ENCODE data around the gene NPTX2.

NPTX2 gene

DNA sequence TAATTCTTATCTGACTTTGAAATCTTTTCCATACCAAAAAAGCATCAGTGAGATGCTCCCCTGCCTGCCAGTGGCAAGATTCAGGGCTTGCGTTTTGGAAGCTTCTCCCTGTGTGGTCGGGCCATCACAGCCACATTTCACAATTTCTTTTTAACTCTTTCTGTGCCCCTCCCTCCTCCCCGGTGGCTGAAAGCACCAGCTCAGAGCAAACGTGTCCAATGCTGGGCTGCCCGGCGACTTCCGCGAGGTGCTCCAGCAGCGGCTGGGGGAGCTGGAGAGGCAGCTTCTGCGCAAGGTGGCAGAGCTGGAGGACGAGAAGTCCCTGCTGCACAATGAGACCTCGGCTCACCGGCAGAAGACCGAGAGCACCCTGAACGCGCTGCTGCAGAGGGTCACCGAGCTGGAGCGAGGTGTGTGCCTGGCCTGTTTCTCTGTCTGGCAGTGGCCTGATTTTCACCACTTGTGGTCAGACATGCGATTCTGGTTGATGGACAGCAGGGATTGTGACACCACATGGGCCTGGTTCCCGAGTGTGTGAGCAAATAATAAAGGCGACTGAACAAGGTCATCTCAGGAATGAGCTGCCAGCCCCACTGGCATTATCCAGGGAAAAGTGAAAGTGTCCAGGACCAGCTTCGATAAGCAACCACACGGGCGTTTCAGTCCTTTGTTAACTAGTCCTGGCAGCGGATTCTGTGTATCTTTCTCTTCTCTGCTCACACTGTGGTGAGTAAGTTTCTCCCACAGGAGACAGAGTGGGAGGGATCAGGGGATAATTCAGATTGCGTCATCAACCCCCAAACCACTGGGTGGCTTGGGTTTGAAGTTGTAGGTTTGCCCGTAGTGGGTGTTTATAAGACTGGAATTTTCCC, 2.6 kb downstream of the NPTX2 start:
- DNase-seq (ENCODE audit: low read depth): peak; percentile 7

DNA sequence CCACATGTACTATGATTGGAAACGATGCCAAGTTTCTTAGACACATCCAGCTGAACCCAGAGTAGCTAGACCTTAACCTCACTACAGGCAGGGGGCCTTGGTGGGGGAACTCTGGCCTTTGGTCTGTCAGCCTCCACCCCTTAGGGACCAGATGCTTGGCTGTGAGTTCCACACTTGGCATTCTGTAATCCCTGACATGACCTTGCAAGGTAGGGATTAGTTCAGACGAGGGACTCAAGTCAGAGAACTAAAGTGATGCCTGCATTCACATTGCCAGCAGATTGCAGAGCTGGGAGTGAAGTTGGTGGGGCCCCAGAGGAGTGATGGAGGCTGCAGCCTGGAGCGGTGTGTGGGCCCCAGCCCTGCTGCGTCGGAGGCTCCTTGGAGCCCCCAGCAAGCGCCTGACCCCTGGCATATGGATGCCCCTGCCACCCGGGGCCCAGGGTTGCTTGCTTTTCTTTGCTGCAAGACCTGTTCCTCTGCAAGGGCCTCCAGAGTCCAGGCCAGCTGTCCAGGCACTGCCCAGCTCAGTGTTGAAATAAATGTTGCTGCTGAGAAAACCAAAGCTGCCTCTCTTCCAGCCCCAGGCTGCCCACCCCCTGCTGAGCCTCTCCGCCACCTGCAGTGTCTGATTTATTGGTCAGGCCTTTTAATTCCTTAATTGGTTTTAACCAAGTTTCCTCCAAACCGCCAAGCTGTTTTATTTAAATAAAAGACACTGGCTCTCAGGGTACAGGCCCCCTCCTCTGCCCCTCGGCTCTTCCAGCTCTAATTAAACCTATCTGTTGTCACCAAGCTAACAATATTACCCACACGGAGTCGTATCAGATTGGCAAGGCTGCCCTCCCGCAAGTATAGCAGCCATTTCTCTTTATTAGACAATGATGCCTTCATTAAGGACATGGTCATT, 4.7 kb downstream of the NPTX2 start:
- DNase-seq (ENCODE audit: low read depth): no peak

DNA sequence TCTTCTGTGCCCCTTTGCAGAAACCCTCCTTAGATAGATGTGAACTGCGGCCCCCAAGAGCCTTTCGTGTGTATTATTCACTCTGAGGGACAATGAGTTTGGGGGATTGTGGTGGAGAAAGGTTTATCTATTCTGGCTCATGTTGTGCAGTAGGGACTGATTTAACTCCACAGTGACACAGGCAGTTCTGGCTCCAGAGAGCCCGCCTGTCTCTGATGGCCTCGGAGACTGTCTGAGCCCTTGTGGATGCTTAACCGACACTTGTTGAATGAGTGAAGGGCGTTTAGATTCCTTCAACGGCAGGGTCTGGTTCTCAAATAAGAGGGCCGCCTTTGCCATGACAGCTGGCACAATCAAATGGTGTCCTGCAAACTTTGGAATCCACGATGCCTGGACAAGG, 5.8 kb downstream of the NPTX2 start:
- DNase-seq (ENCODE audit: low read depth): no peak

DNA sequence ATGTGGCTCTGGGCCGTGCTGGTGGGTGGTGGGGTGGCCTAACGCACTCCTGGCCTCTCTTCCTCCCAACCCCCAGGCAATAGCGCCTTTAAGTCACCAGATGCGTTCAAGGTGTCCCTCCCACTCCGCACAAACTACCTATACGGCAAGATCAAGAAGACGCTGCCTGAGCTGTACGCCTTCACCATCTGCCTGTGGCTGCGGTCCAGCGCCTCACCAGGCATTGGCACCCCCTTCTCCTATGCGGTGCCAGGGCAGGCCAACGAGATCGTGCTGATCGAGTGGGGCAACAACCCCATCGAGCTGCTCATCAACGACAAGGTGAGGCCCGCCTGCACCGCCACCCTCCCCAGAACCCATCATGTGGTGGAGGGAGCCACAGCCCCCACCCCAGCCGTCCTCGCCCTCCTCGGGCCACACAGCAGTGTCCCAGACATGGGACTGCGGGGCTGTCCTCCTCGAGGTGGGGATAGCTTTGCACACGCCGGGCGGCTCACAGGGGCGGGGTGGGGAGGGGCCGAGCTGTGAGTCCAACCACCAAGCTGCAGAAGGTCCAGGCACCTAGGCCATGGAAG, 7.8 kb downstream of the NPTX2 start:
- DNase-seq (ENCODE audit: low read depth): no peak

DNA sequence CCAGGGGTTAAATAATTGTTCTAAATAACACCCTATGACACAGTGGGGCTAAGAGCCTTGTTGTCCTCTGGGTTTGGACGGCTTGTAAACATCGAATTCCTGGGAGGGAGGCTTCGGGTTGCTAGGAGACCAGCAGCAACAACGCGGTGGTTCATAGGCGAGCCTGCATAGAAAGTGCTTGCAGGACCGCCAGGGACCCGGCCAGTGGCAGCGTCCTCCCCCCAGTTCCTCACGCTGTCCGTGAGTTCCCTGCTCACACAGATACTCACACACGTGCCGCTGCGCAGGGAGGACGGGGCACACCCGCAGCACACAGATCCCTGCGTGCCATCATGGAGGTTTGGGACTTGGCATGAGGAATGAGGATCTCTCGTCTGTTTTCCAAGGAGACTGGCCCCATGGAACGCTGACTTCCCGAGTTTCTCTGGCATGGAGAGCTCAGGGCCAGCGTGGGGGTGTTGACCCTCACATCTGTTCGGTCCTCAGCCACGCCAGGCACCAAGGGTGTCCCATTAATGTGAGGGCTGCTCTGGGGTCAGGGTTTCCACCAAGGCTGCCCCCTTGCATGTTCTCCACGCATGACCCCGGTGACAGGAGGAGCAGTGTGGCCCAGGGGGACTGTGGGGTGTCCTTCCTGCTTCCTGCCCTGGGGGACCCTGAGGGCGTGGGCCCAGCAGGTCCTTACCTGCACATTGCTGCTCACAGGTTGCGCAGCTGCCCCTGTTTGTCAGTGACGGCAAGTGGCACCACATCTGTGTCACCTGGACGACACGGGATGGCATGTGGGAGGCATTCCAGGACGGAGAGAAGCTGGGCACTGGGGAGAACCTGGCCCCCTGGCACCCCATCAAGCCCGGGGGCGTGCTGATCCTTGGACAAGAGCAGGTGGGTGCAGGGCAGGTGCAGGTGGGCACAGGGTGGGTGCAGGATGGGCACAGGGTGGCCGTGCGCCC, 9.7 kb downstream of the NPTX2 start:
- DNase-seq (ENCODE audit: low read depth): no peak

DNA sequence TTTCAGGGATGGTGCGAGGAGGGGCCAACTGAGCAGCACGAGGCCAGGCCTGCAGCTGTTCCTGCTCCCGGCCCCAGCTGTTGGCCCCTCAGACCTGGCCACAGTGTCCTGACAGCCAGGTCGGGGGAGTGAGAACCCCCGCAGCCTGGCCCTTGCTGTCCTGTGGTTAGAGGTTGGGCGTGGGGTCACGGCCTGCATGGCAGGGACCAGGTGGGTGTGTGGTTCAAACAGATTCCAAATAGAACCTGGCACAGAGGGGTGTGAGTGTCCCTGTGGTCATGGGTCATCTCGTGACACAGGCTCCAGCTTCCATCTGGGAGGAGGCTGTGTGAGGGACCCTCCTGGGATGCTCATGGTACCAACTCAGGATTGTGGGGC, 10.3 kb downstream of the NPTX2 start:
- no peak for DNase-seq (ENCODE audit: low read depth)

DNA sequence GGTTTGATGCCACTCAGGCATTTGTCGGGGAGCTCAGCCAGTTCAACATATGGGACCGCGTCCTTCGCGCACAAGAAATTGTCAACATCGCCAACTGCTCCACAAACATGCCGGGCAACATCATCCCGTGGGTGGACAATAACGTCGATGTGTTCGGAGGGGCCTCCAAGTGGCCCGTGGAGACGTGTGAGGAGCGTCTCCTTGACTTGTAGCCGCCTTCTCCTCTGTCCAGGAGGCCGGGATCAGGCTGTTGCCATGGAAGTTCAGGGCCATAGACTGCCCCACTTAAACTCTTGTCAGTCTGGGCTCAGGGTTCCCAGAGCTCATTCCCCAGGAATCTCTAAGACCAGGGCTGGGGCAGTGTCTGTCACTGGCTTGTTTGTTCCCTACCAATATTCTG, 11.3 kb downstream of the NPTX2 start:
- no peak for DNase-seq (ENCODE audit: low read depth)

DNA sequence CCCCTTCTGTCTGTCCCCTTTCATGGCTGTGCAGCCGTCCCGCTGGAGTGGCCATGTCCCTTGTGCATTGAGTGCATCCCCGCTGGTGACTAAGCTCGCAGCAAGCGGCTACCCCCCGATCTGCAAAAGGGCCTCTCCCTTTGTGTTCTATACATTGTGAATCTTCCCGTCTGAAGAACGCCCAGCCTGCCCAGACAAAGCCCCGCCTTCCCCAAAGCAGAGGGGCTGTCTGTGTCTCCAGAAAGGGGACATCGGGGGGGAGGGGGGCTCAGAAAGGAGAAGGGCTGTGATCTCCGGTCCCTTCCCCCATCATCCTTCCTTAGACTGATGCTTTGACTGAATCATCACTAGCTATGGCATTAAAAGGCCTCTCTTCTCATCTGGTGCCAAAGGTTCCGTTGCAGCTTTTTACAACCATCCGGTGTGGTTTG, 11.9 kb downstream of the NPTX2 start:
- no peak for DNase-seq (ENCODE audit: low read depth)

DNA sequence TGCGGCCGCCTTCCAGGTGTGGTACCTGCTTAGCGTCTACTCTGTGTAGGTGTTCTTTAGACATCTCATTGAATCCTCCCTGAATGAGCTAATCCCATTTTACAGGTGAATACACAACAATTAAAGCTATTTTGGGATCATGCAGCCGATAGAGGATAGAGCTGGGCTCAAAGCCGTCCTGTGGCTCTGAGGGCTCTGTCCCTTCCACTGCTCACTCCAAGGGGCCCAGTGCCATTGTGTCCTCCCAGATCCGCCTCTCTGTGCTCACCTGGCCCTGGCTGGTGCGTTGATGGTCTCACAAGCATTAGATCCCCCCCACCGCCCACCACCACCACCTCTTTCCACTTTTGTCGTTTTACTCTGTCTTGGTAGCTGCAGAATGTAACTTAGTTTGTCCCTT, 13.1 kb downstream of the NPTX2 start:
- no peak for DNase-seq (ENCODE audit: low read depth)

DNA sequence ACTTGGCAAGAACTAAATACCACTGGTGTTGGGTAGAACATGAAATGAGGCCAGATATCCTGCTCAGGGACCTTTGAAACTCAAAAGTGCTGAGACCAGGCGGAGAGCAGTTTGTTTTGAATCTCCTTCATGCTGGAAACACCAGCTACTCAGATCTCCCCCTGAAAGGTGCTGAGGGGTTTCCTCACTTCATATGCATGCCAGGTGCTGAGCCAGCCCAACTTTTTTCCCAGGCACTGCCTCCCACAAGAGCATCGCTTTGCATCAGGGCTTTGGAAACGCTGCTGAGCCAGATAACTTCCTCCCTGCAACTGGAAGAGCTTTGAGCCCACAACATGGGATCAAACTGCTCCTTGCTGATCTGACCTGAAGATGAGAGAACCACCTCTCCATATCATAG, 13.7 kb downstream of the NPTX2 start:
- no peak for DNase-seq (ENCODE audit: low read depth)

DNA sequence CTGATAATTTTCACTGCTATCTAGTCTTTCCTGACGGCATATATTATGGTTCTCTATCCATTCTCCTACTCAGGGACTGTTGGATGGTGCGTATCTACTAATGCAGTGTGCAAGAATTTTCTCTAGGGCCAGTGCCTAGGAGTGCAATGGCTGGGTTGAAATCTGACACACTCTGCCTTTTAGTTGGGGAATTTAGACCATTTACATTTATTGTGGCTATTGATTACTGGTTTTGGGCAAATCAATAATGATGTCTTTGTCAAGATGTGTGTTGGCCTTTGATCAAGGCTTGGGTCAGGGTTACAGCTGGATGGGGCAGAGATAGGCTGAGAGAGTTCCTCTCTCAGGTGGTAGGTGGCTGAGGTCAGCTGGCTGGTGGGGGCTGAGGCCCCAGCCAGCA, 21.8 kb downstream of the NPTX2 start:
- no peak for DNase-seq (ENCODE audit: low read depth)

DNA sequence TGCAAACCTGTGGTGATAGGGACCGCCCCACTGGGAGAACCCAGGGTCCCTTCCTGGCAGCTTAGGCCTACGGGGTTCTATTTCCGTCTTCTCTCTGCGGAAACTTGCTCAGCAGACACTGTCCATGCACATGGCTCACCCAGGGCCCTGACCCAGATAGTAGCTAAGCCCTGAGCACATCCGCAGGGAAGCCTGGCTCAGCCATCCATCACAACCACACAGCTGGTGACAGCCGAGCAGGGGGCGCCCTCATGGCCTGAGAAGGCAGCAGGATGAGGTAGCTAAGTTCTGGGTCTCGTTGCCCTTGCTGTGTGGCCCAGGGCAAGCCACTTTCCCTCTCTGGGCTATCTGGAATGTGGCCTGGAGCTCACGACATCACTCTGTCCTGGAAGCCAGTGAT, 23.3 kb downstream of the NPTX2 start:
- DNase-seq (ENCODE audit: low read depth): no peak

DNA sequence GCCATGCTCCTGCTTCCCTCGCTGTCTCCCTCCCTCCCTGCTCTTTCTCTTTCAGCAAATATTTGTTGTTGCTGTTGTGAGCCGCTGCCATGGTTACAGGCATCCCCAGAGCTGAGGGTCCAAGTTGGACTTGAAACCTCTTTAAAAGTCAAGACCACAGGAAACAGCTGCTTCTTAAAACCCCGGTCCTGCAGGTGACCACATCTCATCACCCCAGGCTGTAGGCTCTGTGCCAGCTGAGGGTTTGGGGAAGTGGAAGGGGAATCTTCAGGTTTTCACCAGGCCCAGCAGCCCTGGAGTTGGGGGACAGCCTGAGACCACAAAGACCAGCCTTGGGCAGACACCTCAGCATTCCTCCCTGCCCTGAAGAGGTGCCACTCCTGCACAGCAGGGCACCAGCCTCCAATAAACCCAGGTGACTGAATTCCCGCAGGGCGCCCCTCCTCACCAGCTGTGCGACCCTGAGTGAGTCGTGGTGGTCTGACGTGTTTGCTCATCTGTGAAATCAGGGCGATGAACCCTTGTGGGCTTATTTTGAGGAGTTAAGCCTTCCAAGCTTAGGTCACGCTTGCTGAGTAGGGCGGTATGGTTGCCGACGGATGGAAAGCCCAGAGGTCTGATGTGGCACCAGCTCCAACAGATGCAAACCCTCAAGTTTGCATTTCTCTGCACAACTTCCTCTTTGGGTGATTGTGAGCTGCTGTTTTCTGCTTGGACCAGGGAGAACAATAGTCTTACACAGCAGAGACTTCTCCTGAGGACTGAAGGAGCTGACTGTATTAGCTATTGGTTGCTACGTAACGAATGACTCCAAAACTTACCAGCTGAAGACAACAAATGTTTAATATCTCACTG, 24.8 kb downstream of the NPTX2 start:
- DNase-seq (ENCODE audit: low read depth): no peak

DNA sequence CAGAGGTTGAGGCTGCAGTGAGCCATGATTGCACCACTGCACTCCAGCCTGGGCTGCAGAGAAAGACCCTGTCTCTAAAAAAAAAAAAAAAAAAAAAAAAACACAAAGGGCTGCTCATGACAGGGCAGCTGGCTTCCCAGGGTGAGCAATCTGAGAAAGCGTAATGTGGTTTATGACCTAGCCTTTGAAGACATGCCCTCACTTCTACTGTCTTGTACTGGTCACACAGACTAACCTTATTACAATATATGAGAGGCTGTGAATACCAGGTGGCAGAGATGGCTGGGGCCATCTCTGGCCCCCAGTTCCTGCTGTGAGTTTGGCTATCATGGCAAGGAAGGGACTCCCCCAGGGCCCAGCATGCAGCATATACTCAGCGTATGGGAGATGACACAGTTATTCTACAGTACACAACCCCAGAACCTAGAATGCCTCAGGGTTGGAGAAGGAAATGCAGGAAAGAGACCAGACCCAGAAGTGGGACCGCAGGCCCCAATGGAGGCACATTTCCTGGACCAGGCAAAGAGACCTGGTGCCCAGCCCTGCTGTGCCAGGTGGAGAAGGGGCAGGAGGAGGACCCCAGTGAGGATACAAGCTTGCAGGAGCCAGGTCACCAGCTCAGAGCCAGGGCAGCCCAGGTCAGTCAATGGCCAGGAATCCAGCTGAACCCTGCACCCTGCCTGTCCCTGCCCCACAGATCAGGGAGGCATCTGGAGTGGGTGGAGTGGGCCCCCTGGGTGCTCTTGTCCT, 26.3 kb downstream of the NPTX2 start:
- no peak for DNase-seq (ENCODE audit: low read depth)

DNA sequence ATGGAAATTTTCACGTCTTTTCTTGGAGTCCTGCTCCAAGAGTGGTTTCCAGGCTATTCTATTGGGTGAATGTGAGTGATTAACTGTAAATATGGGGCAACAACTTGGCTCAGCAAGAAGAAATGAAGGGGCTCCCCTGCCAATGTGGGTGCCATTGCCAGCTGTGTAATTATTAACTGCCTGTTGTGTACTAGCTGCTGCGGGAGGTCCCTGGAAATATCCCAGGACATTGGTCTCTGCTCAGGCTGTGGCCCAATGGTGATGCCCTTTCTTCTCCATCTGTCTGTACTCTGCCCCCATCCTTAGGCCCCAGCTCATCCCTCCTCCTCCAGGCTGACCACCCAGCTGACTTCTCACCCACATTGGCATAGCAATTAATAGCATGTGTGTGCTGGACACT, 29.4 kb downstream of the NPTX2 start:
- no peak for DNase-seq (ENCODE audit: low read depth)

DNA sequence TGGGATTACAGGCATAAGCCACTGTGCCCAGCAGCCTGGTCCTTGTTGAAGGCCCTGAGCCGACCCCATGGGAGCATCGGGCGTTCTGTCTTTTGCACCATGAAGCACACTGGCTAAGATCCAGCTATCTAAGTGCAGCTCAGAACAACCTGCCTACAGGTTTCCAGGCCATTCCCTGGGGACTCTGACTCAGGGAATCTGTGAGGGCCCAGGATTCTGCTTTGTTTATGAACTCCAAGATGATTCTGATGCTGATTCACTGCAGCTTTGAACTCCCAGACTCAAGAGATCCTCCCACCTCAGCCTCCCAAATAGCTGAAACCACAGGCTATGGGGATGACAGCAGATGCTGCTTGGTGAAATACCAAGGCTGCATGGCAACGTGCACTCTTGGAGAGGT, 30.2 kb downstream of the NPTX2 start:
- DNase-seq (ENCODE audit: low read depth): no peak

DNA sequence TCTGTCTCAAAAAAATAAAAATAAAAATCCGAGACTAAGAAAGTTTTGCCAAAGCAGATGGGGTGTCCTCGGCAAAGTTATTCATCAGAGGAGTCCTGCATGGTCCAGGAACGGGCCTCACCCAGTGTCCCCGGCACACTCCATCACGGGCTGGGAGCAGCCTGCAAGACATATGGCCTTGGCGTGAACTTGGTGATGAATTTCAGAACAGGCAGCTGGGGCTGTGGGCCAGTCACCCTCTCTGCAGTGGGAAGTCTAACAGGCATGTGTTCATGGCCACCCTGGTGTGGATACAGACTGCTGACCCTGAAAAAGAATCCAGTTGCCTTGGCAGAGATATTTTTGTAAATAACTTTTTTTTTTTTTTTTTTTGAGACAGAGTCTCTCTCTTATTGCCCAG, 34.7 kb downstream of the NPTX2 start:
- DNase-seq (ENCODE audit: low read depth): no peak

DNA sequence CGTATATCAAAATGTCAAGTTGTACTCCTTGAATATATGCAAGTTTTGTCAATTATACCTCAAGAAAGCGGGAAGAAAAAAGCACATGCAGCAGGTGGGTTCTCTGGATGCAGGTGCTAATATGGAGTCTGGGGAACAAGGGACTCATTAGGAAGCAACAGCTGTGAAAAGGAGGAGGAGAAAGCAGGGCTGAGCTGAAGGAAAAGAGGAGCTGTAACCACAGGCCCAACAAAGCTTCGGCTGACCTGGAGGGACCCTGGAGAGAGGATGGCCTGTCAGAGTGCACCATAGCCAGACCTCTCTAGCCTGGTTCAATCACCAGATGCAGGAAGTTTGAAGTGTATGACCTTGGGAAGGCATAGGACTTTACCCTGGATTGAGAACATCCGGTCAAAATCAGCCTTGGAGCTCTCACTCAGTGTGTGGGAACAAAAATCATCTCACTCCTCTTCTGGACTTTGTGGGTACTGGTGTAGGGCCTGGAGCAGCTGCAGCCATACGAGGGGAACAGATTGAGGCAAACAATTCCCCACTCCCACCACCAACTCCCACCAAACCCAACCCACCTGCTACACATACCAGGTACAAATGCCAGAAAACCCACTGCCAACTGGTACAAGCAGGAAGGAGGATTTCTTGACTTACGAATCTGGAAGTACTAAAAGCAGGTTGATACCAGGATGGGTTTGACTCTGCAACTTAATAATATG, 36.7 kb downstream of the NPTX2 start:
- no peak for DNase-seq (ENCODE audit: low read depth)

DNA sequence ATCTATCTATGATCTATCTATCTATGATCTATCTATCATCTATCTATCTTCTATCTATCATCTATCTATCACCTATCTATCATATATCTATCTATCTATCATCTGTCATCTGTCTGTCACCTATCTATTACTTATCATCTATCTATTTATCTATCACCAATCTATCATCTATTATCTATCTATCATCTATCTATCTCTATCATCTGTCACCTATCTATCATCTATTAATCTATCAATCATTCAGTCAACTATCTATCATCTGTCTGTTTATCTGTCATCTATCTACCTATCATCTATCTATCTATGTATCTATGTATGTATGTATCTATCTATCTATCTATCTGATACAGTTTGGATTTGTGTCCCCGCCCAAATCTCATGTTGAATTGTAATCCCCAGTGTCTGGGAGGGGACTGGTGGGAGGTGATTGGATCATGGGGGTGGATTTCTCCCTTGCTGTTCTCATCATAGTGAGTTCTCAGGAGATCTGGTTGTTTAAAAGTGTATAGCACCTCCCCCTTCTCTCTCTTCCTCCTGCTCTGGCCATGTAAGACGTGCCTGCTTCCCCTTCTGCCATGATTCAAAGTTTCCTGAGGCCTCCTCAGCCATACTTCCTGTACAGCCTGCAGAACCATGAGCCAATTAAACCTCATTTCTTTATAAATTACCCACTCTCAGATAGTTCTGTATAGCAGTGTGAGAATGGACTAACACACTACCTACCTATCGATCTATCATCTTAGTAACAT, 37.6 kb downstream of the NPTX2 start:
- no peak for DNase-seq (ENCODE audit: low read depth)
